Gastroesophageal sphincter (tissue), 4 donors: ENCODE results near the gene VPS35L. TPM values are rescaled to one million over a fixed set of nuclear protein-coding genes. Genes with fewer than 3 reads are reported as not detected.
"Not testable (repeated sequence)": the region's sequence is repeated elsewhere in the genome, so short reads cannot be mapped to it uniquely, and the experiment has no call there.

ENCODE experiments used
- ATAC-seq: fragments of 150-250 bp; one replicate; pipeline ENCODE4 v1.9.1; 2016; ENCODE audit warnings: mild to moderate bottlenecking, moderate library complexity
- H3K27ac ChIP-seq, 4 donors: fragments of 200-600 bp; sonication (generic) in 3 of 4; 1 replicate in 3 of 4; 2 replicates in 1 of 4; pipeline ENCODE4 v1.5.1; 2016 to 2019
- H3K27me3 ChIP-seq: fragments of 200-600 bp; sonication (generic); one replicate; pipeline ENCODE4 v1.5.1; 2019
- H3K36me3 ChIP-seq, 2 donors: fragments of 200-600 bp; sonication (generic); one replicate each; pipeline ENCODE4 v1.5.1; 2019; ENCODE audit warnings: control low read depth in 1 of 2
- H3K4me1 ChIP-seq, 3 donors: fragments of 200-600 bp; sonication (generic); 1 replicate in 2 of 3; 2 replicates in 1 of 3; pipeline ENCODE4 v1.5.1; 2016 to 2019; ENCODE audit warnings: control low read depth in 2 of 3
- H3K4me3 ChIP-seq, 2 donors: fragments of 200-600 bp; sonication (generic); one replicate each; pipeline ENCODE4 v1.5.1; 2019; ENCODE audit warnings: mild to moderate bottlenecking in 1 of 2, moderate library complexity in 1 of 2
- H3K9me3 ChIP-seq, 3 donors: fragments of 200-600 bp; sonication (generic); one replicate each; pipeline ENCODE4 v1.5.1; 2017 to 2019; ENCODE audit warnings: control low read depth in 2 of 3
- EP300 ChIP-seq: sonication (generic); formaldehyde crosslinking; IDR thresholded peaks from one replicate; pipeline ENCODE4 v1.6.1; 2017; ENCODE audit warnings: antibody characterized with exemption, mild to moderate bottlenecking
- POLR2A ChIP-seq, 2 donors: fragments of 450-650 bp; IDR thresholded peaks; one replicate each; pipeline ENCODE4 v1.6.1; 2017; ENCODE audit warnings: antibody characterized with exemption in 2 of 2, mild to moderate bottlenecking in 2 of 2, moderate library complexity in 1 of 2
- POLR2AphosphoS5 ChIP-seq: sonication (generic); formaldehyde crosslinking; IDR thresholded peaks from one replicate; pipeline ENCODE4 v1.6.1; 2017; ENCODE audit warnings: antibody characterized with exemption
- WGBS, 2 donors: methylation state at CpG; one replicate each; pipeline ENCODE4 v1.1.5; 2018; ENCODE audit warnings: low coverage in 1 of 2; 5-methylcytosine and 5-hydroxymethylcytosine counted together
- total RNA-seq, 4 donors: library from RNA; depleted of rRNA; stranded (reverse); fragments of >200 nt; gene quantifications; one replicate each; pipeline ENCODE4 v1.1.0, GENCODE V29; 2016
- TF ChIP-seq, protein P1 (sequence below), 4 experiments: fragments of 200-600 bp in 2 of 4; fragments of 450-650 bp in 2 of 4; sonication (generic) in 1 of 4; IDR thresholded peaks; one replicate each; pipeline ENCODE4 v1.5.1; 2017 to 2019; ENCODE audit warnings: antibody characterized with exemption in 4 of 4, mild to moderate bottlenecking in 2 of 4, moderate library complexity in 2 of 4

VPS35L gene
- total RNA-seq, 4 donors from 2014 or later: 39.0 to 59.6 (median 46.9) TPM

DNA sequence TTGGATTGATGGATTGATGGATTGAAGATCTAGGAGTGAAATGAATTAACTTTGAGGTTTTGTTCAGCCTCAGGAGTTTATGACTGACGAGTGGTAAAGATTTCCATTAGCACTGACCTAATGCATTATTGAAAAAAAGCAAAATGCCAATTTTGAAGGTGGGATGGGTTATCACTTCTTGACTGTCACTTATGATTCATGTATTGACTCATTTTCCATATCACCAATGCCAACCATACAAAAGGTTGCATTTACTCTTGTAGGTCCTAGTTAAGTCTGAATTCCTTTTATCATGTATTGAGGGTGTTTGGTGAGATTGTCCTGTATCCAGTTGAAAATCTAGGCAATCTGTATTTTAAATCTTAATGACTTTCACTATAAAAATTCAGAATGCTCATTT, 104.9 kb downstream of the VPS35L start:
- H3K36me3 ChIP-seq: peaks cover 0 to 62% of the 10 kb centered on the region in 2 donors

DNA sequence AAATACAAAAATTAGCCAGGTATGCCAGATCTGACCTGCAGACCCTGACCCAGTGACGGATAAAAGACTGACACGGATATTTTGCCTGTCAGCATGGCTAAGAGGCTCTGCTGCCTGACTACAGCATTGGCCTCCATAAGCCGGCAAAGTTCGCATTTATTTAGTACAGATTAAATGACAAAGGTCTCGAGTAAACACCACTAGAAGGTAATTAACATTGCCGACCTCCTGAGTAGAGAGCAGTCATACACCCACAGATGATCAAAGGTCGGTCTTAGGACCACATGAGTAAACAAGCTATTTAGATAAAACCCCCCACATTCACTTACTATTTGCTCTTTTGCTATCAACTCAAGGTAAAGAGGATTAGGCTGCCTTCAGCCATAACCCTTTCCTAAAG, 106.8 kb downstream of the VPS35L start:
- Histone ChIP-seq H3K9me3 (no peaks in the 10 kb centered on the region), H3K27me3 (no peaks in the 10 kb centered on the region), H3K36me3 (peaks cover 0 to 46% of the 10 kb centered on the region in 2 donors), H3K4me1 (peaks cover 0 to 15% (median 6%) of the 10 kb centered on the region in 3 donors), H3K4me3 (no peak overlapping the region), H3K27ac (no peak overlapping the region)
- WGBS, 2 donors: 82 to 85% methylated on average over 5 to 7 of the region's 7 CpGs
- no peak for TF ChIP-seq POLR2A (IDR thresholded peaks at IDR 0.05)
- no peak for TF ChIP-seq EP300
- TF ChIP-seq, protein P1, sequence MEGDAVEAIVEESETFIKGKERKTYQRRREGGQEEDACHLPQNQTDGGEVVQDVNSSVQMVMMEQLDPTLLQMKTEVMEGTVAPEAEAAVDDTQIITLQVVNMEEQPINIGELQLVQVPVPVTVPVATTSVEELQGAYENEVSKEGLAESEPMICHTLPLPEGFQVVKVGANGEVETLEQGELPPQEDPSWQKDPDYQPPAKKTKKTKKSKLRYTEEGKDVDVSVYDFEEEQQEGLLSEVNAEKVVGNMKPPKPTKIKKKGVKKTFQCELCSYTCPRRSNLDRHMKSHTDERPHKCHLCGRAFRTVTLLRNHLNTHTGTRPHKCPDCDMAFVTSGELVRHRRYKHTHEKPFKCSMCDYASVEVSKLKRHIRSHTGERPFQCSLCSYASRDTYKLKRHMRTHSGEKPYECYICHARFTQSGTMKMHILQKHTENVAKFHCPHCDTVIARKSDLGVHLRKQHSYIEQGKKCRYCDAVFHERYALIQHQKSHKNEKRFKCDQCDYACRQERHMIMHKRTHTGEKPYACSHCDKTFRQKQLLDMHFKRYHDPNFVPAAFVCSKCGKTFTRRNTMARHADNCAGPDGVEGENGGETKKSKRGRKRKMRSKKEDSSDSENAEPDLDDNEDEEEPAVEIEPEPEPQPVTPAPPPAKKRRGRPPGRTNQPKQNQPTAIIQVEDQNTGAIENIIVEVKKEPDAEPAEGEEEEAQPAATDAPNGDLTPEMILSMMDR (IDR thresholded peaks at IDR 0.05): no peak
- no peak for TF ChIP-seq POLR2AphosphoS5
- ATAC-seq: no peak

More for the DNA sequence above, 104.9 kb downstream of the VPS35L start:
- no peak for ATAC-seq
- H3K27ac ChIP-seq: no peak overlapping the region
- H3K4me3 ChIP-seq: no peak overlapping the region
- no peaks in the 10 kb centered on the region for H3K27me3 ChIP-seq
- no peak for TF ChIP-seq POLR2A (IDR thresholded peaks at IDR 0.05)
- TF ChIP-seq POLR2AphosphoS5: no peak
- TF ChIP-seq, protein P1 (IDR thresholded peaks at IDR 0.05): no peak
- no peak for TF ChIP-seq EP300
- no peaks in the 10 kb centered on the region for H3K9me3 ChIP-seq
- H3K4me1 ChIP-seq: no peaks in the 10 kb centered on the region
- WGBS, 2 donors: 100% methylated on average over 1 of the region's 1 CpG

DNA sequence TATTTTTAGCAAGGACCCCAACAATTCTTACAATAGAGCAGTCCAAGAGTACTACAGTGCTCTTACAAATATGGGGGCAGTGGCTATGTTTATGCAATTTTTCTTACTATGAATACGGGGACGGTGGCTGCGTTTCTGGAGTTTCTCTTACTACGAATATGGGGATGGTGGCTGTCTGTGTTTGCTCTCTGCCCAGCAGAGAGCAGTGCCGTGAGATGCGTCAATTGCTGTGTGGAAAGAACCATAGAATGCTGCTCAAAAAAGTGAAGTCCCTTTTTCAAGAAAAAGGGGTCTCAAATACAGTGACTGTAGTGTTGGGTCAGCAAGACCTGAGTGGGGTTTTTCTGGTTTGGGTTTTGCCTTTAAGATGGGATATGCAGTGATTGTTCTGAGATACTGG, 108.7 kb downstream of the VPS35L start:
- peaks cover 0 to 33% of the 10 kb centered on the region in 2 donors for H3K36me3 ChIP-seq
- H3K27me3 ChIP-seq: no peaks in the 10 kb centered on the region
- peaks cover 0 to 24% (median 9%) of the 10 kb centered on the region in 3 donors for H3K4me1 ChIP-seq
- no peak overlapping the region for H3K27ac ChIP-seq
- no peak for ATAC-seq
- TF ChIP-seq, protein P1 (IDR thresholded peaks at IDR 0.05): no peak
- TF ChIP-seq POLR2A (IDR thresholded peaks at IDR 0.05) (no peak), POLR2AphosphoS5 (no peak), EP300 (no peak)
- 96 to 99% methylated on average over 3 to 6 of the region's 6 CpGs for WGBS, 2 donors
- no peak overlapping the region for H3K4me3 ChIP-seq
- no peaks in the 10 kb centered on the region for H3K9me3 ChIP-seq

DNA sequence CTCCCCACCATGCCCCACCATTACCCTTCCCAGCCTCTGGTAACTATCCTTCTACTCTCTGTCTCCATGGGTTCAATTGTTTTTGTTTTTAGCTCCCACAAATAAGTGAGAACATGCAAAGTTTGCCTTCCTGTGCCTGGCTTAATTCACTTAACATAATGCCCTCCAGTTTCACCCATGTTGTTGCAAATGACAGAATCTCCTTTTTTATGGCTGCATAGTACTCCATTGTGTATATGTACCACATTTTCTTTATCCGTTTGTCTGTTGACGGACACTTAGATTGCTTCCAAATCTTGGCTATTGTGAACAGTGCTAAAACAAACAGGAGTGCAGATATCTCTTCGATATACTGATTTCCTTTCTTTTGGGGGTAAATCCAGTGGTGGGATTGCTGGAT, 109.8 kb downstream of the VPS35L start:
- WGBS, 2 donors: 94 to 100% methylated on average over 1 to 3 of the region's 3 CpGs
- not testable (repeated sequence) for H3K27ac ChIP-seq, H3K27me3 ChIP-seq, ATAC-seq, H3K4me3 ChIP-seq, H3K9me3 ChIP-seq
- H3K36me3 ChIP-seq: peaks cover 0 to 39% of the 10 kb centered on the region in 2 donors
- peaks cover 0 to 24% (median 9%) of the 10 kb centered on the region in 3 donors for H3K4me1 ChIP-seq

- peak overlapping the region in 2 of 4 donors; percentile 21 to 39 for H3K27ac ChIP-seq
- WGBS, 2 donors: 22 to 23% methylated on average over 3 of the region's 3 CpGs
- no peak for TF ChIP-seq POLR2AphosphoS5
- TF ChIP-seq POLR2A (IDR thresholded peaks at IDR 0.05): no peak
- TF ChIP-seq, protein P1 (IDR thresholded peaks at IDR 0.05): no peak
- no peak for TF ChIP-seq EP300
Measured at GRCh38 chr16:19666477-19666876, 111.0 kb downstream of the VPS35L start.

More at GRCh38 chr16:19666477-19666876, 111.0 kb downstream of the VPS35L start:
- ATAC-seq: no peak
- H3K4me3 ChIP-seq: no peak overlapping the region
- no peaks in the 10 kb centered on the region for H3K27me3 ChIP-seq
- peaks cover 0 to 24% (median 9%) of the 10 kb centered on the region in 3 donors for H3K4me1 ChIP-seq
- peaks cover 0 to 46% of the 10 kb centered on the region in 2 donors for H3K36me3 ChIP-seq
- H3K9me3 ChIP-seq: no peaks in the 10 kb centered on the region
